GM12875 (cell line): ENCODE data around the gene LRRC51.

Source experiments
- H3K4me3 ChIP-seq: one replicate; pipeline ENCODE4 v1.5.1; 2011; ENCODE audit warnings: low read depth, low read length, control low read depth
- CTCF ChIP-seq: IDR thresholded peaks from 2 replicates; pipeline ENCODE4 v1.5.1; 2011; ENCODE audit warnings: low read depth, mild to moderate bottlenecking, control low read depth, inconsistent platforms, low read length, moderate library complexity, borderline replicate concordance; ENCODE audit not compliant: insufficient read depth

LRRC51 gene

GRCh38 chr11:72083414-72083813 lies 2.8 kb downstream of the LRRC51 start:
- TF ChIP-seq CTCF, result no peak
- no peak overlapping the region for H3K4me3 ChIP-seq

- no peak for TF ChIP-seq CTCF
- no peak overlapping the region for H3K4me3 ChIP-seq
Observed at GRCh38 chr11:72084076-72084475, 3.4 kb downstream of the LRRC51 start.

GRCh38 chr11:72084965-72085364 lies 4.3 kb downstream of the LRRC51 start:
- no peak for TF ChIP-seq CTCF
- no peak overlapping the region for H3K4me3 ChIP-seq

- TF ChIP-seq CTCF, result no peak
- H3K4me3 ChIP-seq, result no peak overlapping the region
Observed at GRCh38 chr11:72085621-72086351, 5.1 kb downstream of the LRRC51 start.

GRCh38 chr11:72088076-72088808 lies 7.6 kb downstream of the LRRC51 start:
- no peak for TF ChIP-seq CTCF
- no peak overlapping the region for H3K4me3 ChIP-seq

- TF ChIP-seq CTCF, result peak; percentile 76
- no peak overlapping the region for H3K4me3 ChIP-seq
Observed at GRCh38 chr11:72091292-72091691, 10.6 kb downstream of the LRRC51 start.

GRCh38 chr11:72098741-72099140 lies 18.1 kb downstream of the LRRC51 start:
- no peak for TF ChIP-seq CTCF
- no peak overlapping the region for H3K4me3 ChIP-seq
